Sigmoid colon (tissue), 4 donors: ENCODE data around the gene PAK1.

ENCODE experiments used
- POLR2AphosphoS5 ChIP-seq, 4 donors: sonication (generic); formaldehyde crosslinking; IDR thresholded peaks; one replicate each; pipeline ENCODE4 v1.6.1; 2017; ENCODE audit warnings: antibody characterized with exemption in 4 of 4
- TF ChIP-seq, protein P1 (sequence below), 4 experiments: fragments of 450-650 bp in 3 of 4; fragments of 200-600 bp in 1 of 4; IDR thresholded peaks; one replicate each; pipeline ENCODE4 v1.5.1; 2016 to 2019; ENCODE audit warnings: antibody characterized with exemption in 4 of 4, mild to moderate bottlenecking in 3 of 4, moderate library complexity in 2 of 4

DNA sequence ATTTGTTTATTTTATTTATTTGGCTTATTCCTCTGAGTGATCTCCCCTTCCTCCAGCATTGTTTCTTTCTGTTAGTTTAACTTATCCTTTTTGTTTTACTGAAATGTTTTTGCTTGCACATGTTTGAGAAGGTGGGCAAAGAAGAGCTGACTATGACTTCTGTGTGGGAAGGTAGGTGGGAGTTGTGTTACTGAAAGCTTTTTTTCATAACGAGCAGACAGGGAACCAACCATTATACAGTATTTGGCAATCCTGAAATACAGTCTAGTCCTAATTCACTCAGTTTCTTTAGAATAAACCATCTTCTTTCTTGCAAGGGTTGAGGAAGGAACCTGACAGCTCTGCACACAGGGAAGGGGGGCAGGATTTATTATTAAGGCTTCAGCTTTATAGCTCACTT is 37.0 kb upstream of the PAK1 start:
- TF ChIP-seq, protein P1, sequence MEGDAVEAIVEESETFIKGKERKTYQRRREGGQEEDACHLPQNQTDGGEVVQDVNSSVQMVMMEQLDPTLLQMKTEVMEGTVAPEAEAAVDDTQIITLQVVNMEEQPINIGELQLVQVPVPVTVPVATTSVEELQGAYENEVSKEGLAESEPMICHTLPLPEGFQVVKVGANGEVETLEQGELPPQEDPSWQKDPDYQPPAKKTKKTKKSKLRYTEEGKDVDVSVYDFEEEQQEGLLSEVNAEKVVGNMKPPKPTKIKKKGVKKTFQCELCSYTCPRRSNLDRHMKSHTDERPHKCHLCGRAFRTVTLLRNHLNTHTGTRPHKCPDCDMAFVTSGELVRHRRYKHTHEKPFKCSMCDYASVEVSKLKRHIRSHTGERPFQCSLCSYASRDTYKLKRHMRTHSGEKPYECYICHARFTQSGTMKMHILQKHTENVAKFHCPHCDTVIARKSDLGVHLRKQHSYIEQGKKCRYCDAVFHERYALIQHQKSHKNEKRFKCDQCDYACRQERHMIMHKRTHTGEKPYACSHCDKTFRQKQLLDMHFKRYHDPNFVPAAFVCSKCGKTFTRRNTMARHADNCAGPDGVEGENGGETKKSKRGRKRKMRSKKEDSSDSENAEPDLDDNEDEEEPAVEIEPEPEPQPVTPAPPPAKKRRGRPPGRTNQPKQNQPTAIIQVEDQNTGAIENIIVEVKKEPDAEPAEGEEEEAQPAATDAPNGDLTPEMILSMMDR (IDR thresholded peaks at IDR 0.05), result no peak
- TF ChIP-seq POLR2AphosphoS5 (IDR thresholded peaks at IDR 0.05), result no peak
